SH-SY5Y (cell line): ENCODE results near the gene EEFSEC.

Source experiments
- GATA2 ChIP-seq: IDR thresholded peaks from 2 replicates; pipeline ENCODE4 v1.6.1; 2011; ENCODE audit warnings: mild to moderate bottlenecking, low read depth, low read length
- GATA3 ChIP-seq: IDR thresholded peaks from 2 replicates; pipeline ENCODE4 v1.6.1; 2011; ENCODE audit warnings: low read depth, mild to moderate bottlenecking, low read length, moderate library complexity

- TF ChIP-seq GATA3 (no peak), GATA2 (no peak)
Observed at GRCh38 chr3:128329491-128330213, 176.4 kb downstream of the EEFSEC start.
